SK-N-MC (cell line): Measurements from ENCODE around the gene TNFSF10.

Experiments used
- EZH2 ChIP-seq: fragments of 200-600 bp; sonication (generic); IDR thresholded peaks from one replicate; pipeline ENCODE4 v1.6.1; 2017; ENCODE audit warnings: antibody characterized with exemption
- FOXP2 ChIP-seq: optimal IDR thresholded peaks from 2 replicates; pipeline ENCODE3; 2011; ENCODE audit warnings: mild to moderate bottlenecking, moderate library complexity; ENCODE audit not compliant: insufficient read depth; ENCODE audit errors: extremely low read length, control extremely low read depth
- POLR2AphosphoS5 ChIP-seq: IDR thresholded peaks from 2 replicates; pipeline ENCODE4 v1.6.1; 2012; ENCODE audit warnings: mild to moderate bottlenecking, low read depth, low read length, borderline replicate concordance

- TF ChIP-seq POLR2AphosphoS5 (no peak), EZH2 (no peak), FOXP2 (no peak)
Observed at GRCh38 chr3:172530101-172530561, 6.9 kb upstream of the TNFSF10 start.
